ENCODE data around the gene SBNO2.

The SBNO2 gene

GRCh38 chr19:1086613-1087012 is 87.5 kb downstream of the SBNO2 start:
- DNase-seq = no peak

- DNase-seq = no peak
Measured at GRCh38 chr19:1085676-1086442, 88.2 kb downstream of the SBNO2 start.

GRCh38 chr19:1085053-1085658 is 88.9 kb downstream of the SBNO2 start:
- no peak for DNase-seq

GRCh38 chr19:1084024-1084868 is 89.8 kb downstream of the SBNO2 start:
- DNase-seq = no peak

- no peak for DNase-seq
Measured at GRCh38 chr19:1082928-1083816, 90.9 kb downstream of the SBNO2 start.

GRCh38 chr19:1082165-1082927 is 91.7 kb downstream of the SBNO2 start:
- DNase-seq = peak; percentile 72

GRCh38 chr19:1081301-1082164 is 92.5 kb downstream of the SBNO2 start:
- no peak for DNase-seq

- no peak for DNase-seq
Measured at GRCh38 chr19:1080360-1081161, 93.5 kb downstream of the SBNO2 start.

- peak; percentile 78 for DNase-seq
Measured at GRCh38 chr19:1079566-1080111, 94.4 kb downstream of the SBNO2 start.

- DNase-seq = peak; percentile 94
Measured at GRCh38 chr19:1076951-1077350, 97.1 kb downstream of the SBNO2 start.

- no peak for DNase-seq
Measured at GRCh38 chr19:1076046-1076386, 98.1 kb downstream of the SBNO2 start.

- DNase-seq = peak; percentile 80
Measured at GRCh38 chr19:1074544-1075283, 99.4 kb downstream of the SBNO2 start.

GRCh38 chr19:1073956-1074517 is 100.0 kb downstream of the SBNO2 start:
- no peak for DNase-seq

- DNase-seq = no peak
Measured at GRCh38 chr19:1073063-1073955, 100.8 kb downstream of the SBNO2 start.

GRCh38 chr19:1072371-1073015 is 101.6 kb downstream of the SBNO2 start:
- no peak for DNase-seq

GRCh38 chr19:1070931-1071791 is 102.9 kb downstream of the SBNO2 start:
- DNase-seq = no peak

All from stimulated activated CD4-positive, alpha-beta T cell treated with anti-CD3 and anti-CD28 coated beads, Interleukin-4, amount 100 ng/mL, for 24 hours (primary cell).